Inflammatory macrophage treated with lipopolysaccharide for 4 hours (primary cell): ENCODE data around the gene CDK6.
A peak's percentile ranks its signal among the peaks of the same experiment; 100 is the strongest.

Experiments
- DNase-seq: peaks from one replicate; pipeline ENCODE4 v3.0.0-alpha.2; 2020

CDK6 gene

DNA sequence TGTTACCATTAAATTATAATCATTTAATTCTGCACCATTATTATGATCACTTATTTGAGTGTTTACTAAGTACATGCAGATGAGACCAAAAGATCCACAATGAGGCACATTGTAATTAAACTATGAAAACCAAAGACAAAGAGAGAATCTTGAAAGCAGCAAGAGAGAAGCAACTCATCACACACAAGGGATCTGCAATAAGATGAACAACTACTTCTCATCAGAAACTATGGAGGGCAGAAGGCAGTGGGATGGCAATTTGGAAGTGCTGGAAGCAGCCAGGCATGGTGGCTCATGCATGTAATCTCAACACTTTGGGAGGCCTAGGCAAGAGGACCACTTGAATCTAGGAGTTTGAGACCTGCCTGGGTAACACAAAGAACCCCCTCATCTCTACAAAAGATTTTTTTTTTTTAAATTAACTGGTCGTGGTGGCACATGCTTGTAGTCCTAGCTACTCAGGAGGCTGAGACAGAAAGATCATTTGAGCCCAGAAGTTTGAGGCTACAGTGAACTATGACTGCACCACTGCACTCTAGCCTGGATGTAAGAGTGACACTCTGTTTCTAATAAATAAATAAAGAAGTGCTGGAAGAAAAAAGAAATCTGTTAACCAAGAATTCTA is 47.7 kb downstream of the CDK6 start:
- DNase-seq, result no peak

DNA sequence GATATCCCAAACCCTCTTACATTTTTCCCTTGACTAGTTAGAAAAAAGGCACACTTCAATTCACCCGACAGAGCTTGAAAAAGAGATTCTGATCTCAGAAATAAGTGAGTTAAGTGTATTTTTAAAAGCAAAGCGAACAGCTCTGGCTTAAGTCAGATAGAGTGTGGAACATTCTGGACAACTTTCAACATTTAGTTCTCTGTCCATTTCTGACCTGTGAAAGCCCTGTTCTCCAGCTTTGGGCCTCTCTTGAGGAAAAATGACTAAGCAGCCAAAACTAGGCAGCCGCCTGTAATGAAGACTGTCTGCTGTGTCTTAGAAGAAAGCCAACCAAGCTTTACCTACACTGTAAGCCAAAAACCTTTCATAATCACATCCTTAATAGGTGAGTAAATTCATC is 50.5 kb downstream of the CDK6 start:
- no peak for DNase-seq

DNA sequence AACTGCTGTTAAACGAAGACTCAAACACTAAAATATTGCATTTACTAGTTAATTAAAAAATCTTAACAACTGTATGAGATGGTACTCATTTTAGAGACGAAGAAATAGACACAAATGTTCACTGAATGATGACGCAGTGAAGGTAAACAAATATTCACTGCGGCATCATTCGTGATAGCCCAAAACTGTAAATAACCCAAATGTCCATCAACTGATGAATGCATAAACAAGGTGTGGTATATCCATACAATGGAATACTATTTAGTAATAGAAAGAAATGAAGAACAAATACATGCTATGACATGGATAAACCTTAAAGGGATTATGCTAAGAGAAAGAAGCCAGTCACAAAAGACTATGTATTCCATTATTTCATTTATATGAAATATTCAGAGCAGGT is 51.4 kb downstream of the CDK6 start:
- no peak for DNase-seq

DNA sequence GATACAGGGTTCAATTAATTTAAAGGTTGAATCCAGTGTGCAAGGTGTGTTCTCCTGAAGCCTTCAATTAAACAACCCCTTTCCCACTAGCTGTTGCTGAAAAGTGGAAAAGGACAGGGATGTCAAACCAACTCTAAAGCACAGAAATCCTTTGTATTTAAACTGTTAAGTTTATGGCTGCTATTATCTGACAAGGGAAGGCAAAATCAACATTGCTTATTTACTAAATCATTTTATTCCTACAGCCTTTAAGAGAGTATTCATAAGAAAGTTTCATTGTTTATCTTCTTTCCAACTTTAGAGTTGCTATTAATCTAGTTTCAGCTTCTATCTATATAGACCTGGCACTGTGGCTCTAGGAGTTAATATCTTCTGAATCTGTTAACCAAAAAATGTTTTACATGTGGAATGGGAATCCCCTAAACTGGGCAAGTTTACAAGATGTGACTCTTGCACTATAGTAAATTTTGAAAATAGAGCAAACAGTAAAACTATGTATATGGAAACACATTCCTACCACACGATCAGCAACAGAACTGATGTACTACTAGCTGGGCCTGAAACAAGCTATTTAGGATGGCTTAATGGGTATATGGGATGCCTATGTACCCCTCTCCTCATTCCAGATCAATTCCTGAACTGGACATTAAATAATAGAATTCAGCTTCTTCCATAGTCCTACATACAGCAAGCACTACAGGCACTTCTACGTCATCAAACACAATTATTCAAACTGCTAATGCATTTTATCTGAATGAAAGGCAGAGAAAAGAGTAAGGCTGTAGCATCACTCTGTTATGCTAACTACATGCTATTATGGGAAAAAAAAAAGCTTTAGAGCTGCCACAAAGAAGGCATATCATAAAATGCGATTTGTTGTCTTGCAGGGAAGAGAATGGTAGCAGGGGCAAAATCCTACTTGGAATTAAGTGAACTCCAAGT is 52.8 kb downstream of the CDK6 start:
- DNase-seq, result no peak

DNA sequence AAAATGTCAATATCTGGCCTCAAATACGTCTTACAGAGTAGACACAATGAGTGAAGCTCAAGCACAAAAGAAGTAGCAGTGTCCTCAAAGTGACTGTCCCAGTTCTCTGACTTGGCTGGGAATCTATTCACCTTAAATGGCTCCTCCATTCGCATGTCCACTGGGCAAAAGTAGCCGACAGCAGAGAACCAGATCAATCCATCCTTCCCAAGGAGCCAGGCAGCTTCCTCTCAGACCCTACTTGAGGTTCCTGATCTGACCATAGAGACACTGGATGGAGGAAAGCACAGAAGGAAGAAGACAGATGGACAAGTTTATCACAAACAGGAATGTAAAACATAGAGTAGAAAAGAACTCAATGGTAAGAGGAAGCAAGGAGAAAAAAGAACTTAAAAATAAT is 53.5 kb downstream of the CDK6 start:
- no peak for DNase-seq

DNA sequence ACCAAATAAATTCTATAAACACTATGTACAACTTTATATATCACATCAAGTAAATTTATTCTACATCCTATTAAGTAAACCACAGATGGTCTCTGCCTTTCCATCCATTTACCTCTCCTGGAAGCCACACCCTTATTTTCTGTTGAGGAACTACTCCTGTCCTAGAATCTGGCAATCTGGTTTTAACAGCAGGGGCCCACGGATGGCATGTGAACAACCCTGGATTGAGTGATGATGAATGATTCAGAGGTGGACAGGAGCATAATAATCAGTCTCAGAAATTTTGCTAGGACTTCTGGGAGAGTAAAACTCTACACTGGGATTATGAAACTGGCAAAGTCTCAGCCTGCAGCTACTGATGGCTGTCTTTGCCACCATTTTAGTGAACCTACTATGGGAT is 54.1 kb downstream of the CDK6 start:
- DNase-seq, result no peak

DNA sequence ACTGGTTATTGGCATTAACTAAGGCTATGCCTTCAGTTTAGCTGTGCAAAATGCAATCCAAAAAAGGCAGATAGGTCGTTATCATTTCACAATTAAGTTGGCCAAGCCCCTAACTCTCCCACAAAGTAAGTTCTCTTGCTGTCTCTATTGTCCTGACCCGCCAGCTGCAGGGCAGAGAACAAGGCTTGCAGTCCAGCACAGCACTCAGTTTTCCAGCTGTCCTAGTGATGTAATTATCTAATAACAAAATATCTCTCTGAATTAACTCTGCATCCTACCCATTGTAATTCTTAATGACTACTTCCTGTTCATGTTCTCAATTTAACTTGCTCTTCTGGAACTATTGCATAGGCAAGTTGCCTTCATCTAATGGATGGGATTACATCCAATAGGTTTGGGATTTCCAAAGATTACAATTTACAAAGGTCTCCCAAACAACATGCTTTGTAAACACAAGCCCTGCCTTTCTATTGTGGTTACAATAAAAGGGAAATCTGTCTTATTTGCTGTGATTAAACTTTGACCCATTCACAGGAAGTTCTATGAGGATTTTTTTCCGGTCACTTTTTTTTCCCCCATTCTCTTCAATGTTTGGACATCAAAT is 55.2 kb downstream of the CDK6 start:
- DNase-seq, result no peak

DNA sequence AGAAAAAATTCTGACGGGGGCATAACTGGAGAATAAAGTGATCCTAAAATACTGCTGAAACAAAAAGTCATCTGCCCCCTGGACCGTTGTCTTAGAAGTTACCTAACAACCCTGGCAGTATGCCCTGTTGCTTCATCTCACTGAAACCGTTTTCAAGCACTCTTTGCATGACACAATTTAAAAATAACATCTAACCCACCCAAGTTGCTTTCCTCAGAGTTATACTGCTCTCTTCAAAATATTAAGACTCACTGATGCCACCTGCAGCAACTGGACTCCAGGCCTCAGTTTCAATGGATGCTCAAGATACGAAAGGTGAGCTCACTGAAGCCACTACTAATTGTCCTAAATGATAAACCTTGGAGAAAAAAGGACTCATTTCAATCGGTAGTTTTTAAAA is 57.4 kb downstream of the CDK6 start:
- DNase-seq, result peak; percentile 54

DNA sequence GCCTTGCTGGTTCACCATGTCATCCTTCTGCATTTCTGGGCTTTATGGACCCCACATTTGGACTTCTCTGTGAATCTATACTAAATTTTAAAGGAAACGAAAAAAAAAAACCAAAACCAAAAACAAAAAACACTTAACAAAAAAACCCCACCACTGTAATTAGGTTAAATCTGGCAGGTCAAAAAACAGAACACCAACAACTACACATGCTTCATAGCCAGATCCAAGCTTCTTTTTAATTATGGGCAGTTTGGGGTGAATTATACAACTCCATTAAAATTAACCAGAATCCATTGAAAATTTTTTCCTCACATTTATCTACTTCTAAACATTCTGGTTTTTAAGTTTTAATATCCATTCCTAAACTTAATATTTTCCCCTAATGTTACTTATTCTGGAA is 58.4 kb downstream of the CDK6 start:
- no peak for DNase-seq

DNA sequence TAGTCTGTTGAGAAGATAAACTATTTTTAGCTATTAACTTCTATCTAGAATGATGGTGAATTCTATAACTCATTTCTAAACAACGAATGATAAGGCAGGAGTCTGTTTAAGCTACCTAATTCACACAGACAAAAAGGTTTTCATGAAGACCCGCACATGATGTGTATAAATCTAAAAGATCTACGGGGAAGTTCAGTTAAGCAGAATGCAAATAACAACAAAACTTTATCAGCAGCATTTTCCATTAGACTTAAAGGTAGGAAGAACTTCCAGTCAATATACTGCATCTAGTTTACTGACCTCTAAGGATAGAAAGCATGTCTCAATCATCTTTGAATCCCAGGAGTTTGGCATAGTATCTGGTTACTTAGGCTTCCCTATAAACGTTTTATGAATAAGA is 62.6 kb downstream of the CDK6 start:
- DNase-seq, result no peak

DNA sequence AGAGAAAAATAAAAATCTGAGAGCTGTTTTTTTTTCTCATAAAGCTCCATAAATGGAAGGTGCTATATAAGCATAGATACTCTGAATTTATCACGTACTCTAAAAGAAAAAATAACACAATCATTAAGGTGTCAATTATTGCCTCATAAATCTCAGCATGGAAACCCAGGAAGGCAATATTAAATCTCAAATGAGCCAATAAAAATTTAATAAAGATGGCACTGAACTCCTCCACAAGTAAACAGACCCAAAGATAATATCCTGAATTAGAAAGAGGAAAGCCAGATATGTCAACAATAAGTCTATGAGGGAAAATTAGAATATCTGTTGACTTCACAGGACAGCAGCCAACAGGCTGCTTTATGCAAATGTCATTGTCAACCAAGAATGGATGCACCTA is 66.5 kb downstream of the CDK6 start:
- DNase-seq, result no peak

DNA sequence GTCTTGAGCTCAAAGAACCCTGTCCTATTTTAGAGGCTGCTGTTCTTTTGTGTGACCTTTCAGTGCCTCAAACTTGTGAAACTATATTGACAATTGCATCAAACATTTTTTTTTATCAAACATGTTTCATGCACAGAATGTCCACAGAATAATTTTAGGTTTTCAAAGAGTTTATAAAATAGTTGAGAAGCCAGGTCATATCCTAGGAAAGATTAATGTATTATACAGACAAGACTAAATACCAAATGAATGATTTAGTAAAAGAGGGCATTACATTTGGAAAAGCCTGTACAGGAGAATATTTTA is 67.0 kb downstream of the CDK6 start:
- no peak for DNase-seq

DNA sequence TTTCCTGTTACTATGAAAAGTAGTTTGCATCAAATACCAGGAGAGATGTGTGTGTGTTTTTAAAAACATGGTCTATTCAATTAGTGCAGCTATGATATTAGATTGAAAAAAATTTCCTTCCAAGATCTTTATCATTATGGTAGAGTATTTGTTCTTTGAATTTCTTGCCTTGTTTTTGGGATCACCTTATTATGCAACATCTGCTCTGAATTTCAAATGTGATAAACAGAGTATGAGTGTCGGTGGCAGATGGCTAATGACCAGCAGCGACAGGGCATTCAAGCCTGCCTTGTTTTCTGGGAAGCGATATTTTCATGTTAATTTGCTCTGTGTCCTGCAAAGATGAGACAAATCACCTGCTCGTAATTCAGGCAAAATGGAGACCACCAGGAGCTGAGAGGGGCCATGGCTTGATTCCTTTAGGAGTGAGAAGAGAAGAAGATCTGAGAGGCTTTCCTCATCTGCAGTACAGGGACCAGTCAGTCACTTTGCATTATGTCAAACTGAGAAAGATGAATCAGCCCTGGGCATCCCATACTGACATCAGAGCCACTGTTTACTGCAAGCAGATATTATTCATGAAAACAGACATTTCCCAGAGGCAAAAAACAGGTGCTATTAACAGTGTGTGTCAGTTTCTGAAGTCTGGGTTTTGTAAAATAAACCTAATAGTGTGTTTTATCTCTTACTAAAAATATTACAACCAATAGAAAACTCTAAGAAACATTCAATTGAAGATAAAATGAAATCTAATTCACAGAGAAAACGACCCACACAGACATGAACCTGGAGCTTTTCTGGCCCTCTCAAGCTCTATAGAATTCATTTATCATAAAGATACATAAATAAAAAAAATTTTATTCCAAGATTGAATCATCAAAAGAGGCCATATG is 67.6 kb downstream of the CDK6 start:
- peak; percentile 75 for DNase-seq

DNA sequence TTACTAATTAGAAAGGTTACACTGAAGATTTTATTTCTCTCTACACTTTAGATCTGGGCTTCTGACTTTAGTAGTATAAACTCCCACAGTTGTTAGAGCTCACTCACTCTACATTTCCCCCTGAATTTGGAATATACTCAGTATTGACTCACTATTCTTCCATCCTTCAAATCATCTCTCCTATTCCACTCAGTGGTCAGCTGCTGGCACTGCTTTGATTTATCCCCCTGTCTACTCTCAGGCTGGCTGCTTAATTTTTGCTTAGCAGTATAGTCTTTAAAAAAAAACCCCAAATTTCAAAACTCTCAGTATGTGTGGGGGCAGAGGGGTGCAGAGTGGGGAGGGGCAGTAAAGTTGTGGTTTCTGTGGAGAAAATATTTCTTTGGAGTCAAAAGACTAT is 68.9 kb downstream of the CDK6 start:
- DNase-seq, result no peak

DNA sequence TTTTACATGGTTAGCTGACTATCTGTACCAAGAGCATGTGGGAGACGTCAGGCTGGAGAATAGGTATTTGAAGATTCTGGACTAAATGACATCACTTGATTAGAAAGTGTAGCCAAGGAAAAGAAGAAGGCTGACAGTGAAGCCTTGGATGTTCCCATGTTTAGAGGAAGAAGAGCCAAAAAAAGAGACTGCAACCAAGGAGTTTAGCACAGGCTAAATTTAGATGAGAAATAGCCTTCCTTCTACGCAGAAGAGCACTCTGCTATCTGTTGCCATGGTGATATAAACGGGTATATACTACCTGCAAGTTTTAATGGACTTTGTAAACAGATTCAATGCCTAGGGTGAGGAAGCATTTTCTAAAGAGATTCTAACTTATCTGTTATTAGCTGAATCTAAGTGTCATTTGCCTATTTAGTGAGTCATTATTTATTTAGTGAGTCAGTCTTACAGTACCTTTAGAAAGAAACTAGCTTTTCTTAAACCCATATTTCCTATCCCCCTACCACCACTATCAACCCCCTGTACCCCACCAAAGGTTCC is 69.8 kb downstream of the CDK6 start:
- no peak for DNase-seq

DNA sequence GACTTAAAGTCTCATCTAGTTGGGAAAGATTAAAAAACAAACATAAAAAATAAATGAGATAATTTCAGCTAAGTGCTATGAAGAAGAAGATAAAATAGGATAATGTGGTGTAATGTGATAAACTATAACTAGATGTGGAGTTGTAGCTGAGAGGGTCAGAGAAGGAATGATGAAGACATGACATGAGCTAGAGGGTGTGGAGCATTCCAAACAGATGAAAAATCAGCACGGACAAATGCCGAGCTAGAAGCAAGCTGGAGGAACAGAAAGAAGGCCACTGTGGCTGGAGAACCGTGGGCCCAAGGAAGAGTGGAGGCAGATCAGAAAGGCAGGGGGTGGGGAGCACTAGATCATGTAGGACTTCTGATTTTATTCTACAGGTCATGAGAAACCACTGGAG is 70.6 kb downstream of the CDK6 start:
- DNase-seq, result no peak

DNA sequence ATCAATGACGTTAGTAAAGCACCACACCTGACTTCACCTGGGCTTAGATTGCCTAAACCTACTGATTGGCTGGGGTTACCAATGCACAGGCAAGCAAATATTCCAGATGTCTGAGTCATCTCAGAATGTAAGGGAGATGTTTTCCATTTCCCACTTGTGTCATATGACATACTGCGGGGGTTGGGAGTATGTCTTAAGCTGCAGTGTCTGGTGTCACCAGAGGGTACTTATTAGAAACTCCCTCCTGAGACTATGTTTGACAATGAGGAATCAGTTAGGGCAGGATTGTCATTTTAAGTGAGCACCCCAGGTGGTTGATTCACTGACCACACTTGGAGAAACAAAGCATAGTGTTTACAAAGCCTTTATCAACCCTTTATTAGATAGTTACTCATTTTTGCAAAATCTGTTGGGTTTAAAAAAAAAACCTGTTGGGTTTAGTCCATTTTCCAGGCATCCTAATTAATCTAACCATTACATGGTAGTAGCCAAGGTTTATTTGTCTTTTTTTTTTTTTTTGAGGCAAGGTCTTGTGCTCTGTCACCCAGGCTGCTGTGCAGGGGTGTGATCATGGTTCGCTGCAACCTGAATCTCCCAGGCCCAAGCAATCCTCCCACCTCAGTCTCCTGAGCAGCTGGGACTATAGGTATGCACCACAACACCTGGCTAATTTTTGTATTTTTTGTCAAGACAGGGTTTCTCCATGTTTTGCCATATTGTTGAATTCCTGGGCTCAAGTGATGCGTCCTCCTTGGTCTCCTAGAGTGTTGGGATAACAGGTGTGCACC is 72.5 kb downstream of the CDK6 start:
- DNase-seq, result peak; percentile 78

DNA sequence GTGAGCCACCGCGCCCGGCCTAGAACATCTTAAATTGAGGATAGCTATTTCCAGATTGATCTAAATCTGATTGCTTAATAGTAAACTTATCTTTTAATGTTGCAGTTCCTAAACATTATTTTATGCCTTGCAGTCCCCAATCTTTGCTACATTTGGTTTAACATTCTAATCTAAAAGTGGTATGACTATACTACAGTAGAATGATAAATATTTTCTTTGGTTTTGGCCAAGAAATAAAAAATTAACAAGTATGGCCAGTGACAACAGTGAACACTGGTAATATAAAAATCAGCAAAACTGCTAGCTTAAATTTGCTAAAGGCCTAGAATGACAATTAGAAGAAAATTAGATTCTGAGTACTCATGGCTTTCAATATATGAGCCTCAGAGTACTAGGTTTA is 73.5 kb downstream of the CDK6 start:
- no peak for DNase-seq

DNA sequence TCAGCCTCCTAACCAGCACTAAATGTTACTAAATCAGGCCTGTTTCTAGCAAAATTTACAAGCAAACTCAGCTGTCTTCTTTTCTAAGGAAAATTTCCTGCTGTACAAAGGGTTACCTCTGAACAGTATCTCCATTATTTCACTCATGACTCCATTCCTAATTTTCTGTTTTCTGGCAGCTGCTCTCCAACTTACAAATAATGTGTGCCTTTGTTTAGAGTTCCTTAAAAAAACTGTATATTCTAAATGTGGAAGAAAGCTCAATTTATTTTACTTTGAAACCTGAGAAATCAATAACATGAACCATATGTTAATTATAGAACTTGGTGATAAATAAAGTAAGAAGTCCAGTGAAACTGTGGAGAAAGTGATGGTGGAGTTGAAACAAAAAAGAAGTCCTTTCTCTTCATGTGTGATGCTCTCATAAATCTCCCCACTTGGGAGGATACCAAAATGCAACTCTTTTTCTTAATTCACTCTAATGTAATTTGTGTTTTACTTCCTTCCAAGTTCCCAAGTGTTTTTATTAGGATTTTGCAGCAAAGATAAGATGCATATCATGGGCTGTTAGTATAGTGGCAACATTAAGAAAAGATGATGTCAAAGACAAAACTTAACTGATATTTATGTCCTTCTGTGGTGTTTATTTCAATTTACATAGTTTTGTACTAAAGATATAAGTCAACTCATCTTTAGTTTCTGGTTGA is 74.8 kb downstream of the CDK6 start:
- no peak for DNase-seq

DNA sequence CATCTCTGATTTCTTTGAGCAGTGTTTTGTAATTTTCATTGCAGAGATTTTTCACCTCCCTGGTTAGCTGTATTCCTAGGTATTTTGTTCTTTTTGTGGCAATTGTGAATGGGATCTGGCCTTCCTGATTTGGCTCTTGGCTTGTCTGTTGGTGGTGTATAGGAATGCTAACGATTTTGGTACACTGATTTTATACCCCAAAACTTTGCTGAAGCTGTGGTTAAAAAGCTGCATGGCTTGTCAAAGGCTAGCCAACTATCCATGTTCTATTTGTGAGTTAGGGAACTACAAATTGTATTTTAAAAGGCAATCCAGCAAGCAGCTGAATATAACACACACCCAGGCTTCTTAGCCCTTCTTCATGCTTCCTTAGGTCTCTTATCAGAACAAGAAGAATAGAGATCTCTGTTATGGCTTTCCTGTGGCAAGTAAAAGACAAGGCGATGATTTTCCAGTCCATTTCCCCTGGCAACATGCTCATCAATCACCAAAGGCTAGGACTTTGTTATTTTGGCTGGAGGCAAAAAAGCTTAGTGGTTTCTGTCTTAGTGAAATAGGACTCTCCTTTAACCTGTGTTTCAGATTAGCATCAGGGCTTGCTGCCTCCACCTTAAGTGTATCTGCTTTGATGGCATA is 77.5 kb downstream of the CDK6 start:
- no peak for DNase-seq

DNA sequence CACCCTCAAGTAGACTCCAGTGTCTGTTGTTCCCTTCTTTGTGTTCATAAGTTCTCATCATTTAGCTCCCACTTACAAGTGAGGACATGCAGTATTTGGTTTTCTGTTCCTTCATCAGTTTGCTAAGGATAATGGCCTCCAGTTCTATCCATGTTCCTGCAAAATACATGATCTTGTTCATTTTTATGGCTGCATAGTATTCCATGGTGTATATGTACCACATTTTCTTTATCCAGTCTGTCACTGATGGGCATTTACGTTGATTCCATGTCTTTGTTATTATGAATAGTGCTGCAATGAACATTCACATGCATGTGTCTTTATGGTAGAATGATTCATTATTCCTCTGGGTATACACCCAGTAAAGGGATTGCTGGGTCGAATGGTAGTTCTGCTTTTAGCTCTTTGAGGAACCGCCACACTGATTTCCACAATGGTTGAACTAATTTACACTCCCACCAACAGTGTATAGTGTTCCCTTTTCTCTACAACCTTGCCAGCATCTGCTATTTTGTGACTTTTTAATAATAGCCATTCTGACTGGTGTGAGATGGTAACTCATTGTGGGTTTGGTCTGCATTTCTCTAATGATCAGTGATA is 79.0 kb downstream of the CDK6 start:
- peak; percentile 81 for DNase-seq
